OCI-LY7 (cell line): Measurements from ENCODE around the gene LRPPRC.

Source experiments
- EZH2phosphoT487 ChIP-seq: fragments of 200-600 bp; sonication (generic); IDR thresholded peaks from 2 replicates; pipeline ENCODE4 v1.6.1; 2018; ENCODE audit warnings: low read depth, borderline replicate concordance, mild to moderate bottlenecking, mixed run types, antibody characterized with exemption, low read length, moderate library complexity, mixed read lengths
- TF ChIP-seq, protein P1 (sequence below): fragments of 200-600 bp; sonication (generic); conservative IDR thresholded peaks from 2 replicates; pipeline ENCODE4 v1.5.1; 2014; ENCODE audit warnings: mild to moderate bottlenecking, antibody characterized with exemption, low read length, moderate library complexity, mixed read lengths

DNA sequence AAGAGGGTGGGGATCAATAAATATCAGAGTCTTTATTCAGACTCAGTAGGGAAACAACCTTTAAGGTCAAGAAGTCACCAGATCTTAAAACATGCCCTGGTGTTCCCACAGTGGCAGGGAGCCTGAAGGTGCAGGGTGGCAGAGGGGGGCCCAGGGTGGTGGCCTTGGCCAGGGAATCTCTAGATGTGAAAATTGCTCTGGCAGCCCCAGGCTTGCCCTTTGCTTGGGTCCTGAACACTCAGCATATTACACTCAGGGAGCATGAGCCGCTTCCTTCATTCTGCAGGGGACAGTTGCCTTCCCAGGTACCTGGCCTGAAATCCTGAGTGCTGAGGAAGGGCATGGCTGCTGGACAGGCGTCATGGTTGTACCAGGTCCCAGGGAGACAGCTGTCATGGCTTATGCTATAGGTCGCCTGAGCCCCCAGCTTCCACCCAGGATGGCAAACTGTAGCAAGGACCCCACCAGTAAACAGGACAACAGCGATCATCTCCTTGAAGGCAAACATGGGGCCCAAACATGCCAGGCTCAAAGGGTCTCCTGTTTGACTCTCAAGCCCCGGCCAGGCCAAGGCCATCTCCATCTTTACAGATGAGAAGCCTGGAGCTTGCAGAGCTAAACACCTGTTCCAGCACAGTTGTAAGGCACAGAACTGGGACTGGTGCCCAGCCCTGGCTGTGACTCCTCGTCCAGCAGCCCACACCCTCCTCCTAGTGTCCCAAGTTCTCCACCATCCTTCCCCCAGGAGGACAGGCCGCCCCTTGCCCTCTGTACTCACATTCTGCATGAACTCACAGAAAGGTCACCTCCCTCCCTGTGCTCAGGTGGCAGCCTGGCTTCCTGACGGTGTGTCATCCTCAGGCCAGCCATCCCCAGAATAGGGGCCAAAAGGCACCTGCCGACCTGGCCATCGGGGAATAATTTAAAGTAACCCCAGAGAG, 142.4 kb downstream of the LRPPRC start:
- TF ChIP-seq, protein P1, sequence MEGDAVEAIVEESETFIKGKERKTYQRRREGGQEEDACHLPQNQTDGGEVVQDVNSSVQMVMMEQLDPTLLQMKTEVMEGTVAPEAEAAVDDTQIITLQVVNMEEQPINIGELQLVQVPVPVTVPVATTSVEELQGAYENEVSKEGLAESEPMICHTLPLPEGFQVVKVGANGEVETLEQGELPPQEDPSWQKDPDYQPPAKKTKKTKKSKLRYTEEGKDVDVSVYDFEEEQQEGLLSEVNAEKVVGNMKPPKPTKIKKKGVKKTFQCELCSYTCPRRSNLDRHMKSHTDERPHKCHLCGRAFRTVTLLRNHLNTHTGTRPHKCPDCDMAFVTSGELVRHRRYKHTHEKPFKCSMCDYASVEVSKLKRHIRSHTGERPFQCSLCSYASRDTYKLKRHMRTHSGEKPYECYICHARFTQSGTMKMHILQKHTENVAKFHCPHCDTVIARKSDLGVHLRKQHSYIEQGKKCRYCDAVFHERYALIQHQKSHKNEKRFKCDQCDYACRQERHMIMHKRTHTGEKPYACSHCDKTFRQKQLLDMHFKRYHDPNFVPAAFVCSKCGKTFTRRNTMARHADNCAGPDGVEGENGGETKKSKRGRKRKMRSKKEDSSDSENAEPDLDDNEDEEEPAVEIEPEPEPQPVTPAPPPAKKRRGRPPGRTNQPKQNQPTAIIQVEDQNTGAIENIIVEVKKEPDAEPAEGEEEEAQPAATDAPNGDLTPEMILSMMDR = no peak
- no peak for TF ChIP-seq EZH2phosphoT487
